GM12892 (cell line): ENCODE measurements around the gene PSRC1.

Experiments
- POLR2A ChIP-seq: IDR thresholded peaks from 2 replicates; pipeline ENCODE4 v1.6.1; 2011; ENCODE audit warnings: low read depth, low read length, control low read depth
- TAF1 ChIP-seq: IDR thresholded peaks from 2 replicates; pipeline ENCODE4 v1.6.1; 2011; ENCODE audit warnings: low read depth, mild to moderate bottlenecking, control low read depth, low read length, borderline replicate concordance

GRCh38 chr1:109253803-109254620 lies 28.9 kb downstream of the PSRC1 start:
- TF ChIP-seq TAF1 = no peak
- no peak for TF ChIP-seq POLR2A
